HEK293 (cell line): ENCODE data around the gene CLEC4G.
A peak's percentile ranks its signal among the peaks of the same experiment; 100 is the strongest.

ENCODE experiments used
- CTCF ChIA-PET: fragments of 350-600 bp; formaldehyde crosslinking; extraction: SDS; loops from one replicate; lab custom pipeline; 2021; ENCODE audit warnings: antibody characterized with exemption; lab: Yijun Ruan, JAX
- POLR2A ChIA-PET: fragments of 300-600 bp; formaldehyde crosslinking; extraction: SDS; loops from one replicate; lab custom pipeline; 2020; ENCODE audit warnings: antibody characterized with exemption, inconsistent platforms; lab: Yijun Ruan, JAX
- H3K27ac ChIP-seq: fragments of 200-500 bp; sonication (Bioruptor generic); 2 replicates; pipeline ENCODE4 v1.5.1; 2014; ENCODE audit warnings: low read depth, low read length, control low read depth, inconsistent platforms; ENCODE audit errors: extremely low read depth
- H3K36me3 ChIP-seq, 2 experiments: fragments of 200-500 bp in 1 of 2; sonication (Bioruptor generic) in 1 of 2; 1 replicate in 1 of 2; 2 replicates in 1 of 2; pipeline ENCODE4 v1.5.1; 2014 to 2017; ENCODE audit warnings: inconsistent platforms in 2 of 2, low read length in 2 of 2; ENCODE audit not compliant: control insufficient read depth in 2 of 2, insufficient read depth in 1 of 2
- H3K4me1 ChIP-seq: fragments of 200-500 bp; sonication (Bioruptor generic); 2 replicates; pipeline ENCODE4 v1.5.1; 2014; ENCODE audit warnings: mild to moderate bottlenecking, low read length, inconsistent platforms; ENCODE audit not compliant: control insufficient read depth, insufficient read depth
- H3K4me3 ChIP-seq: 2 replicates; pipeline ENCODE4 v1.5.1; 2011; ENCODE audit warnings: low read depth, mild to moderate bottlenecking, control low read depth, low read length, moderate library complexity
- H3K9me3 ChIP-seq: fragments of 200-500 bp; sonication (Bioruptor generic); 2 replicates; pipeline ENCODE4 v1.5.1; 2014; ENCODE audit warnings: low read depth, low read length, inconsistent platforms; ENCODE audit not compliant: control insufficient read depth, insufficient read depth
- KLF8 ChIP-seq: fragments of 450-650 bp; formaldehyde crosslinking; IDR thresholded peaks from 2 replicates; pipeline ENCODE4 v1.5.1; 2016; ENCODE audit warnings: missing biosample characterization, missing genetic modification characterization
- PRDM1 ChIP-seq: fragments of 450-650 bp; formaldehyde crosslinking; IDR thresholded peaks from 2 replicates; pipeline ENCODE4; 2016; ENCODE audit warnings: missing biosample characterization, missing genetic modification characterization
- SP7 ChIP-seq: fragments of 450-650 bp; formaldehyde crosslinking; IDR thresholded peaks from 2 replicates; pipeline ENCODE4 v1.5.1; 2016; ENCODE audit warnings: missing biosample characterization, missing genetic modification characterization
- ZFP41 ChIP-seq: fragments of 450-650 bp; formaldehyde crosslinking; IDR thresholded peaks from 2 replicates; pipeline ENCODE4 v1.5.1; 2016; ENCODE audit warnings: missing biosample characterization, missing genetic modification characterization, borderline replicate concordance
- ZNF132 ChIP-seq: fragments of 450-650 bp; formaldehyde crosslinking; IDR thresholded peaks from 2 replicates; pipeline ENCODE4 v1.5.1; 2017; ENCODE audit warnings: missing biosample characterization, missing genetic modification characterization, borderline replicate concordance
- ZNF16 ChIP-seq: fragments of 450-650 bp; formaldehyde crosslinking; IDR thresholded peaks from 2 replicates; pipeline ENCODE4 v1.5.1; 2016; ENCODE audit warnings: low read depth, missing biosample characterization, missing genetic modification characterization
- ZNF169 ChIP-seq: fragments of 450-650 bp; formaldehyde crosslinking; IDR thresholded peaks from 2 replicates; pipeline ENCODE4 v1.5.1; 2016; ENCODE audit warnings: missing biosample characterization, missing genetic modification characterization
- ZNF26 ChIP-seq: fragments of 450-650 bp; formaldehyde crosslinking; IDR thresholded peaks from 2 replicates; pipeline ENCODE4 v1.5.1; 2016; ENCODE audit warnings: missing biosample characterization, missing genetic modification characterization
- ZNF280D ChIP-seq: fragments of 450-650 bp; formaldehyde crosslinking; IDR thresholded peaks from 2 replicates; pipeline ENCODE4 v1.5.1; 2016; ENCODE audit warnings: missing biosample characterization, missing genetic modification characterization
- ZNF391 ChIP-seq: fragments of 450-650 bp; formaldehyde crosslinking; IDR thresholded peaks from 2 replicates; pipeline ENCODE4 v1.5.1; 2016; ENCODE audit warnings: low read depth, missing biosample characterization, missing genetic modification characterization, borderline replicate concordance
- ZNF548 ChIP-seq: fragments of 450-650 bp; formaldehyde crosslinking; IDR thresholded peaks from 2 replicates; pipeline ENCODE4 v1.5.1; 2016; ENCODE audit warnings: missing biosample characterization, missing genetic modification characterization
- ZNF571 ChIP-seq: fragments of 450-650 bp; formaldehyde crosslinking; IDR thresholded peaks from 2 replicates; pipeline ENCODE4 v1.5.0; 2017; ENCODE audit warnings: missing biosample characterization, missing genetic modification characterization
- ZNF654 ChIP-seq: fragments of 450-650 bp; formaldehyde crosslinking; IDR thresholded peaks from 2 replicates; pipeline ENCODE4 v1.5.1; 2016; ENCODE audit warnings: low read depth, missing biosample characterization, missing genetic modification characterization
- ZNF658 ChIP-seq: fragments of 450-650 bp; formaldehyde crosslinking; IDR thresholded peaks from 2 replicates; pipeline ENCODE4; 2016; ENCODE audit warnings: missing biosample characterization, missing genetic modification characterization
- ZNF664 ChIP-seq: fragments of 450-650 bp; formaldehyde crosslinking; IDR thresholded peaks from 2 replicates; pipeline ENCODE4 v1.5.1; 2016; ENCODE audit warnings: missing biosample characterization, missing genetic modification characterization

CLEC4G gene

GRCh38 chr19:7775761-7776160, 43.9 kb upstream of the CLEC4G start:
- POLR2A ChIA-PET, result interaction anchor here (0.7 kb wide), 1 partner anchor 128 kb away, joined by 6 read pairs; no protein-coding TSS in a partner anchor
- H3K9me3 ChIP-seq, result no peaks in the 10 kb centered on the region
- CTCF ChIA-PET, result interaction anchor here (0.6 kb wide), 1 partner anchor 847 kb away, joined by 3 read pairs; no protein-coding TSS in a partner anchor

GRCh38 chr19:7773841-7774240, 41.9 kb upstream of the CLEC4G start:
- Histone ChIP-seq H3K36me3 (no peaks in the 10 kb centered on the region), H3K9me3 (no peaks in the 10 kb centered on the region), H3K4me3 (no peak overlapping the region), H3K27ac (no peak overlapping the region), H3K4me1 (no peaks in the 10 kb centered on the region)
- ChIA-PET POLR2A (interaction anchor here (0.7 kb wide), 1 partner anchor 1281 kb away, joined by 5 read pairs; no protein-coding TSS in a partner anchor), CTCF (no interaction called here)
- TF ChIP-seq KLF8 (no peak), ZFP41 (tag by site-specific recombination) (no peak), ZNF571 (no peak), ZNF169 (tag by site-specific recombination) (no peak), ZNF654 (no peak)

More at GRCh38 chr19:7775761-7776160, 43.9 kb upstream of the CLEC4G start:
- H3K4me3 ChIP-seq, result no peak overlapping the region
- no peak overlapping the region for H3K27ac ChIP-seq
- no peaks in the 10 kb centered on the region for H3K4me1 ChIP-seq
- no peaks in the 10 kb centered on the region for H3K36me3 ChIP-seq
- TF ChIP-seq ZNF658 (tag by site-specific recombination), result no peak
- TF ChIP-seq ZNF548 (tag by site-specific recombination), result 0 out of 2 replicates have a peak, but pooled peaks have one; percentile 30

GRCh38 chr19:7772752-7773291, 40.9 kb upstream of the CLEC4G start:
- Histone ChIP-seq H3K27ac (no peak overlapping the region), H3K4me3 (no peak overlapping the region), H3K36me3 (no peaks in the 10 kb centered on the region), H3K9me3 (no peaks in the 10 kb centered on the region), H3K4me1 (no peaks in the 10 kb centered on the region)
- ChIA-PET CTCF (interaction anchor here (1.2 kb wide), 1 partner anchor 92 kb away, joined by 4 read pairs; the partner anchor contains the start of gene TRAPPC5), POLR2A (no interaction called here)
- TF ChIP-seq ZNF132, result no peak
- TF ChIP-seq ZNF391 (tag by site-specific recombination), result no peak
- peak; percentile 37; the same call in 1 of the 2 replicates for TF ChIP-seq SP7 (tag by site-specific recombination)
- TF ChIP-seq ZNF16, result no peak
- TF ChIP-seq ZNF280D (tag by site-specific recombination), result no peak
- TF ChIP-seq PRDM1 (tag by site-specific recombination), result peak; percentile 55; the same call in 1 of the 2 replicates
- TF ChIP-seq ZNF26 (tag by site-specific recombination), result no peak
- TF ChIP-seq ZNF664 (tag by site-specific recombination), result no peak
